ENCODE results near the gene CMBL.

DNA sequence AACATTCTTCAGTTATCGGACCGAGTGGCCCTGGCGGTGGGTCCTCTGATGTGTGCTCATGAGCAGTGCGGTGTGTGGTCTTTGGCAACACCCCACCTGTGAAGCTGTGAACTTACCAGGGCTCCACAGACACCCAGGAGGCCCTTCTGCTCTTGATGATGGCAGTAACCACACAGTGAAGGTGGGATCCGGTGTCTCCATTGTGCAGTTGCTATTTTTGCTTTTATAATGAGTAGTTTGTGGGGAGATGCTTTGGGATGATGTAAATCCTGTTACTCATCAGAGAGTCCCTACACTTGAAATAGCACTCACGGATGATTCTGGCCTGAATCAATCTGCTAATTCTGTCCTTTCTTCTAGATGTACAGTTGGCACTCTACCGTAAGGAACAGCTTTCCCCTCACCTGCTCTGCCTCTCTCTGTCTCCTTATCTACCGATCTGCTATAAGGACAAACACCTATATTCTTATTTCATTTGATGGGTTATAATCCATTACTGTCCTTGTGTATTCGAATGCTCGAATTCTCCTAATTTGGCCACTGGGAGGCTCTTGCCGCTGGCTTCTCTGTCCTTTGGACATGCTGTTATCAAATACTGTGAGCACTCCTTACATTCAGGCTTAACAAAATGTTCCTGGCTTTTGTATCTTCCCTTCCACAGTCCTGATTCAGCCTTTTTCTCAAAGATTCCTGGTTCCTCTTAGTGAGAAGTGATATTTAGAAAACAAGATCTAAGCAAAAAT is 78.2 kb downstream of the CMBL start:
- TF ChIP-seq, protein P1, sequence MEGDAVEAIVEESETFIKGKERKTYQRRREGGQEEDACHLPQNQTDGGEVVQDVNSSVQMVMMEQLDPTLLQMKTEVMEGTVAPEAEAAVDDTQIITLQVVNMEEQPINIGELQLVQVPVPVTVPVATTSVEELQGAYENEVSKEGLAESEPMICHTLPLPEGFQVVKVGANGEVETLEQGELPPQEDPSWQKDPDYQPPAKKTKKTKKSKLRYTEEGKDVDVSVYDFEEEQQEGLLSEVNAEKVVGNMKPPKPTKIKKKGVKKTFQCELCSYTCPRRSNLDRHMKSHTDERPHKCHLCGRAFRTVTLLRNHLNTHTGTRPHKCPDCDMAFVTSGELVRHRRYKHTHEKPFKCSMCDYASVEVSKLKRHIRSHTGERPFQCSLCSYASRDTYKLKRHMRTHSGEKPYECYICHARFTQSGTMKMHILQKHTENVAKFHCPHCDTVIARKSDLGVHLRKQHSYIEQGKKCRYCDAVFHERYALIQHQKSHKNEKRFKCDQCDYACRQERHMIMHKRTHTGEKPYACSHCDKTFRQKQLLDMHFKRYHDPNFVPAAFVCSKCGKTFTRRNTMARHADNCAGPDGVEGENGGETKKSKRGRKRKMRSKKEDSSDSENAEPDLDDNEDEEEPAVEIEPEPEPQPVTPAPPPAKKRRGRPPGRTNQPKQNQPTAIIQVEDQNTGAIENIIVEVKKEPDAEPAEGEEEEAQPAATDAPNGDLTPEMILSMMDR (IDR thresholded peaks at IDR 0.05), result no peak
- no peak for TF ChIP-seq POLR2AphosphoS5 (IDR thresholded peaks at IDR 0.05; ENCODE audit: insufficient read depth in 1 of 2, low read depth in 1 of 2)
- TF ChIP-seq POLR2A (IDR thresholded peaks at IDR 0.05), result no peak

Data from vagina (tissue), 2 donors.